ENCODE results near the gene SRRM4. TPM values are rescaled to one million over a fixed set of nuclear protein-coding genes. Genes with fewer than 3 reads are reported as not detected.

SRRM4 gene
- polyA plus RNA-seq, 3 donors, result not detected

- peaks cover 8 to 30% (median 17%) of the 10 kb centered on the region in 7 donors for H3K9me3 Mint-ChIP-seq
- TF ChIP-seq CTCF (IDR thresholded peaks at IDR 0.05), result no peak
- H3K9ac ChIP-seq (ENCODE audit: insufficient read depth, low read length, poor library complexity, severe bottlenecking), result no peak overlapping the region
- no peak overlapping the region for H2AFZ ChIP-seq (ENCODE audit: insufficient read depth, low read depth, low read length, poor library complexity, severe bottlenecking)
- no peak overlapping the region for H3K27ac Mint-ChIP-seq
- intact Hi-C loops (cut with micrococcal nuclease), result no loop called here
- peaks cover 0 to 1% of the 10 kb centered on the region in 2 donors for H3K36me3 Mint-ChIP-seq
- no peaks in the 10 kb centered on the region for H3K4me1 ChIP-seq (ENCODE audit: control insufficient read depth in 1 of 2, insufficient read depth in 2 of 2, low read length in 2 of 2)
- peaks cover 0 to 9% of the 10 kb centered on the region in 2 donors for H3K27me3 ChIP-seq (ENCODE audit: control insufficient read depth in 2 of 2, insufficient read depth in 2 of 2, low read length in 2 of 2)
- WGBS (ENCODE audit: insufficient coverage), result no CpG with 5 or more reads among the region's 1 CpG
- no peak overlapping the region for H3K4me2 ChIP-seq (replicated peaks; ENCODE audit: extremely low read depth, low read length, poor library complexity, severe bottlenecking)
- peaks cover 6 to 18% (median 13%) of the 10 kb centered on the region in 3 donors for H3K27me3 Mint-ChIP-seq (ENCODE audit: low read depth in 3 of 3)
- H4K20me1 ChIP-seq (ENCODE audit: insufficient read depth, low read length), result no peaks in the 10 kb centered on the region
- no peak overlapping the region for H3K27ac ChIP-seq (ENCODE audit: low read depth in 1 of 2, low read length in 2 of 2)
- no peak overlapping the region for H3K4me3 ChIP-seq (replicated peaks in 1 of 3; ENCODE audit: low read depth in 2 of 3, low read length in 3 of 3)
- H3K4me3 Mint-ChIP-seq, result no peak overlapping the region
- H3K9me3 ChIP-seq (replicated peaks in 1 of 2; ENCODE audit: control insufficient read depth in 1 of 2, insufficient read depth in 1 of 2, low read length in 2 of 2), result peaks cover 18 to 22% of the 10 kb centered on the region in 2 donors
- no peaks in the 10 kb centered on the region for H3K36me3 ChIP-seq (replicated peaks in 1 of 2; ENCODE audit: control insufficient read depth in 1 of 2, insufficient read depth in 2 of 2, low read length in 2 of 2)
- no peak for DNase-seq
- H3K79me2 ChIP-seq (ENCODE audit: insufficient read depth, low read length), result no peaks in the 10 kb centered on the region
- H3K4me1 Mint-ChIP-seq, result peaks cover 7% of the 10 kb centered on the region
Measured at GRCh38 chr12:119151445-119152026, 170.2 kb downstream of the SRRM4 start.

GRCh38 chr12:119153477-119154434 lies 172.4 kb downstream of the SRRM4 start:
- H3K36me3 Mint-ChIP-seq, result peaks cover 0 to 1% of the 10 kb centered on the region in 2 donors
- H3K36me3 ChIP-seq (replicated peaks in 1 of 2; ENCODE audit: control insufficient read depth in 1 of 2, insufficient read depth in 2 of 2, low read length in 2 of 2), result no peaks in the 10 kb centered on the region
- peaks cover 0 to 9% of the 10 kb centered on the region in 2 donors for H3K27me3 ChIP-seq (ENCODE audit: control insufficient read depth in 2 of 2, insufficient read depth in 2 of 2, low read length in 2 of 2)
- no peak overlapping the region for H3K9ac ChIP-seq (ENCODE audit: insufficient read depth, low read length, poor library complexity, severe bottlenecking)
- no peak overlapping the region for H3K4me2 ChIP-seq (replicated peaks; ENCODE audit: extremely low read depth, low read length, poor library complexity, severe bottlenecking)
- intact Hi-C loops (cut with micrococcal nuclease), result no loop called here
- H3K4me3 Mint-ChIP-seq, result peak overlapping the region in 1 of 2 donors; percentile 76
- H2AFZ ChIP-seq (ENCODE audit: insufficient read depth, low read depth, low read length, poor library complexity, severe bottlenecking), result no peak overlapping the region
- no peaks in the 10 kb centered on the region for H4K20me1 ChIP-seq (ENCODE audit: insufficient read depth, low read length)
- peak overlapping the region in 1 of 7 donors; percentile 53 for H3K27ac Mint-ChIP-seq
- peaks cover 7% of the 10 kb centered on the region for H3K4me1 Mint-ChIP-seq
- H3K9me3 Mint-ChIP-seq, result peaks cover 8 to 27% (median 17%) of the 10 kb centered on the region in 7 donors
- H3K27me3 Mint-ChIP-seq (ENCODE audit: low read depth in 3 of 3), result peaks cover 6 to 18% (median 11%) of the 10 kb centered on the region in 3 donors
- peak; percentile 3 to 14 (median 7) for DNase-seq
- WGBS (ENCODE audit: insufficient coverage), result 24% methylated on average over 33 of the region's 49 CpGs
- H3K4me3 ChIP-seq (replicated peaks in 1 of 3; ENCODE audit: low read depth in 2 of 3, low read length in 3 of 3), result no peak overlapping the region
- H3K9me3 ChIP-seq (replicated peaks in 1 of 2; ENCODE audit: control insufficient read depth in 1 of 2, insufficient read depth in 1 of 2, low read length in 2 of 2), result peaks cover 18 to 22% of the 10 kb centered on the region in 2 donors
- TF ChIP-seq CTCF (IDR thresholded peaks at IDR 0.05), result no peak
- no peaks in the 10 kb centered on the region for H3K79me2 ChIP-seq (ENCODE audit: insufficient read depth, low read length)
- H3K27ac ChIP-seq (ENCODE audit: low read depth in 1 of 2, low read length in 2 of 2), result no peak overlapping the region
- no peaks in the 10 kb centered on the region for H3K4me1 ChIP-seq (ENCODE audit: control insufficient read depth in 1 of 2, insufficient read depth in 2 of 2, low read length in 2 of 2)
